ENCODE measurements around the gene BCL7A.

Gene BCL7A

DNA sequence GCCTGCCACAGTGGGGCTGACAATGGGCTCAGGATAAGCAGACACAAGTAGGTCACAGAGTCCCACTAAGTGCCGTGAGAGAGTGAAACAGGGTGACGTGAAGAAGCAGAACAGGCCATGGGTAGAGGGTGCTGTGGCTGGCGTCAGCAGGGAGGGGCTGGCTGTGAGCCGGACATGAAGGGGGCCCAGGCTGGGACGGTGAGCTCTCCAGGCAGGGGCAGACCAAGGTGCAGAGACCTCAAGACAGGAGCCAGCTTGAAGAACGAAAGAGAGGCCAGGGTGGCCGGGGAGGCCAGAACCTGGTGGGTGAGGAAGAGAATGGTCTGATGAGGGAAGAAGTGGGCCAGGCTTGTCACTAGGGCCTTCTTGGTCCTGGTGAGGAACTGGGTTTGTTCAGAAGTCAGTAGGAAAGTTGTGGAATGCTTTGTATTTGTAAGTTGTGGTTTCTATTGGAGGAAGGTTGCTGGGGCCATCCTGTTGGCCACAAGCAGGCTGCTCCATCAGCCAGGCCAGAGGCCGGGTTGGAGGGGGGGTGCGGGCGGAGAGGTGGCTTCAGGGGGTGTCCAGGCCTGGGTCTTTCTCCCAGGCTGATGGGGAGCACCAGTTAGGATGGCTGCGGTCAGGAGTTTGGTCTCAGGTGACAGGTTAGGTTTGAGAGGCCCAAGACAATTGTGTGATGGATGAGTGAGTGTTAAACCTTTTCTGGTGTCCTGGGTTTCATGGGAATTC lies 35.5 kb downstream of the BCL7A start:
- TF ChIP-seq, protein P1, sequence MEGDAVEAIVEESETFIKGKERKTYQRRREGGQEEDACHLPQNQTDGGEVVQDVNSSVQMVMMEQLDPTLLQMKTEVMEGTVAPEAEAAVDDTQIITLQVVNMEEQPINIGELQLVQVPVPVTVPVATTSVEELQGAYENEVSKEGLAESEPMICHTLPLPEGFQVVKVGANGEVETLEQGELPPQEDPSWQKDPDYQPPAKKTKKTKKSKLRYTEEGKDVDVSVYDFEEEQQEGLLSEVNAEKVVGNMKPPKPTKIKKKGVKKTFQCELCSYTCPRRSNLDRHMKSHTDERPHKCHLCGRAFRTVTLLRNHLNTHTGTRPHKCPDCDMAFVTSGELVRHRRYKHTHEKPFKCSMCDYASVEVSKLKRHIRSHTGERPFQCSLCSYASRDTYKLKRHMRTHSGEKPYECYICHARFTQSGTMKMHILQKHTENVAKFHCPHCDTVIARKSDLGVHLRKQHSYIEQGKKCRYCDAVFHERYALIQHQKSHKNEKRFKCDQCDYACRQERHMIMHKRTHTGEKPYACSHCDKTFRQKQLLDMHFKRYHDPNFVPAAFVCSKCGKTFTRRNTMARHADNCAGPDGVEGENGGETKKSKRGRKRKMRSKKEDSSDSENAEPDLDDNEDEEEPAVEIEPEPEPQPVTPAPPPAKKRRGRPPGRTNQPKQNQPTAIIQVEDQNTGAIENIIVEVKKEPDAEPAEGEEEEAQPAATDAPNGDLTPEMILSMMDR (IDR thresholded peaks at IDR 0.05; ENCODE audit: insufficient read depth, low read length, poor library complexity, severe bottlenecking) = no peak
- TF ChIP-seq EZH2phosphoT487 (conservative IDR thresholded peaks at IDR 0.05; ENCODE audit: low read length) = no peak
- H3K4me3 ChIP-seq (ENCODE audit: insufficient read depth, low read length, poor library complexity, severe bottlenecking) = no peak overlapping the region
- H3K9me2 ChIP-seq (replicated peaks; ENCODE audit: insufficient read depth, low read length) = no peaks in the 10 kb centered on the region
- peaks cover 69% of the 10 kb centered on the region for H3F3A ChIP-seq (ENCODE audit: insufficient read depth)
- no peaks in the 10 kb centered on the region for H3K79me2 ChIP-seq (ENCODE audit: insufficient read depth, low read length)
- H3K9ac ChIP-seq (ENCODE audit: low read length) = no peak overlapping the region
- no peaks in the 10 kb centered on the region for H3K9me3 ChIP-seq (ENCODE audit: insufficient read depth, low read length)
- peaks cover 11% of the 10 kb centered on the region; the same call in 1 of the 2 replicates for H4K20me1 ChIP-seq (ENCODE audit: low read depth, low read length)
- H3K27me3 ChIP-seq (ENCODE audit: low read length) = no peaks in the 10 kb centered on the region
- no peak overlapping the region for H3K27ac ChIP-seq (ENCODE audit: low read depth, low read length)
- H3K4me2 ChIP-seq (ENCODE audit: low read depth, low read length, poor library complexity, severe bottlenecking) = no peak overlapping the region
- peaks cover 34% of the 10 kb centered on the region for H3K36me3 ChIP-seq (ENCODE audit: low read length)
- H2AFZ ChIP-seq (ENCODE audit: low read depth, low read length, severe bottlenecking) = no peak overlapping the region

DNA sequence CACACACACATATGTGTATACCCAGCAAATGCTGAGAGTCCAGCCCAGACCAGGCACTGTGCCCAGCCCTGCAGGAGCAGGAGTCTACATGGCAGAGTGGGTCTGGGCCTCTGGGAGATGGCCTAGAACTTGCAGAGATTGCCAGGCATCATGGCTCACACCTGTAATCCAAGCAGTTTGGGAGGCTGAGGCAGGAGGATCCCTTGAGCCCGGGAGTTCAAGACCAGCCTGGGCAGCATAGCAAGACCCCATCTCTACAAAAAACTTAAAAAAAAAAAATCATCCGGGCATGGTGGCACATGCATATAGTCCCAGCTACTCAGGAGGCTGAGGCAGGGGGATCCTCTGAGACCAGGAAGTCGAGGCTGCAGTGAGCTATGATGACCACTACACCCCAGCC lies 36.1 kb downstream of the BCL7A start:
- H3K9me3 ChIP-seq (ENCODE audit: insufficient read depth, low read length) = no peaks in the 10 kb centered on the region
- no peak overlapping the region for H3K27ac ChIP-seq (ENCODE audit: low read depth, low read length)
- no peaks in the 10 kb centered on the region for H3K79me2 ChIP-seq (ENCODE audit: insufficient read depth, low read length)
- H3F3A ChIP-seq (ENCODE audit: insufficient read depth) = peaks cover 73% of the 10 kb centered on the region
- H3K9ac ChIP-seq (ENCODE audit: low read length) = no peak overlapping the region
- peaks cover 11% of the 10 kb centered on the region; the same call in 1 of the 2 replicates for H4K20me1 ChIP-seq (ENCODE audit: low read depth, low read length)
- no peak overlapping the region for H3K4me2 ChIP-seq (ENCODE audit: low read depth, low read length, poor library complexity, severe bottlenecking)
- H3K36me3 ChIP-seq (ENCODE audit: low read length) = peaks cover 34% of the 10 kb centered on the region
- TF ChIP-seq, protein P1 (IDR thresholded peaks at IDR 0.05; ENCODE audit: insufficient read depth, low read length, poor library complexity, severe bottlenecking) = no peak
- TF ChIP-seq EZH2phosphoT487 (conservative IDR thresholded peaks at IDR 0.05; ENCODE audit: low read length) = no peak
- no peaks in the 10 kb centered on the region for H3K9me2 ChIP-seq (replicated peaks; ENCODE audit: insufficient read depth, low read length)
- no peak overlapping the region for H3K4me3 ChIP-seq (ENCODE audit: insufficient read depth, low read length, poor library complexity, severe bottlenecking)
- no peak overlapping the region for H2AFZ ChIP-seq (ENCODE audit: low read depth, low read length, severe bottlenecking)
- no peaks in the 10 kb centered on the region for H3K27me3 ChIP-seq (ENCODE audit: low read length)

DNA sequence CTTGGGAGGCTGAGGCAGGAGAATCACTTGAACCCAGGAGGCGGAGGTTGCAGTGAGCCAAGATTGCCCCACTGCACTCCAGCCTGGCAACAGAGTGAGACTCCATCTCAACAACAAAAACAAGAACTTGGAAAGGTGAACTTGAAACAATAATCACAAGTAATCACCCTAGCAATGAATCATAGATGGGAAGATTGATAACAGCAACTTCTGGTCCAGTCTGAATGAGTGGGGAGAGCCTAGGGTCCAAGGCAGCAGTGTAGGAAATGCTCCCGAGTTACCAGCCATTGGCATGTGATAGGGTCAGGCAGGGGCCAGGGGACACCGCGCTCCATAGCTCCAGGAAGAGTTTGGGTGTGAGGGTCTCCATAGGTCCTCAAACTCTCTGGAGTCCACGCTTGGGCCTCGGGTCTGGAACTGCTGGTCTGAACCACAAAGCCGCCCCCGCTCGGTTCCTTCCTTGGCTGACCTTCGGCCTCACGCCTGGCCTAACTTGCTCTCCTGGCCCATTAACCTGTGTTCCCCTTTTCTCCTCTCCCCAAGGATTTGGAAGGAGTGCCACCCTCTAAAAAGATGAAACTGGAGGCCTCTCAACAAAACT lies 37.0 kb downstream of the BCL7A start:
- Histone ChIP-seq H3K27ac (ENCODE audit: low read depth, low read length) (no peak overlapping the region), H3K27me3 (ENCODE audit: low read length) (no peaks in the 10 kb centered on the region)

More for the DNA sequence above, 37.0 kb downstream of the BCL7A start:
- H4K20me1 ChIP-seq (ENCODE audit: low read depth, low read length) = peaks cover 11% of the 10 kb centered on the region; the same call in 1 of the 2 replicates
- TF ChIP-seq EZH2phosphoT487 (conservative IDR thresholded peaks at IDR 0.05; ENCODE audit: low read length) = no peak
- TF ChIP-seq, protein P1 (IDR thresholded peaks at IDR 0.05; ENCODE audit: insufficient read depth, low read length, poor library complexity, severe bottlenecking) = no peak
- H3K36me3 ChIP-seq (ENCODE audit: low read length) = peaks cover 34% of the 10 kb centered on the region
- H3K9ac ChIP-seq (ENCODE audit: low read length) = no peak overlapping the region
- no peak overlapping the region for H3K4me2 ChIP-seq (ENCODE audit: low read depth, low read length, poor library complexity, severe bottlenecking)
- H3F3A ChIP-seq (ENCODE audit: insufficient read depth) = peaks cover 81% of the 10 kb centered on the region
- no peaks in the 10 kb centered on the region for H3K79me2 ChIP-seq (ENCODE audit: insufficient read depth, low read length)
- no peak overlapping the region for H3K4me3 ChIP-seq (ENCODE audit: insufficient read depth, low read length, poor library complexity, severe bottlenecking)
- no peaks in the 10 kb centered on the region for H3K9me2 ChIP-seq (replicated peaks; ENCODE audit: insufficient read depth, low read length)
- no peaks in the 10 kb centered on the region for H3K9me3 ChIP-seq (ENCODE audit: insufficient read depth, low read length)
- H2AFZ ChIP-seq (ENCODE audit: low read depth, low read length, severe bottlenecking) = no peak overlapping the region

Measured in SU-DHL-6 (cell line).